GM12865 (cell line): ENCODE data around the gene PITPNB.

Experiments
- DNase-seq: peaks from one replicate; pipeline ENCODE4 v3.0.0; 2010; ENCODE audit warnings: low read depth
- H3K4me3 ChIP-seq: 2 replicates; pipeline ENCODE4 v1.5.1; 2011; ENCODE audit warnings: mild to moderate bottlenecking, low read depth, low read length, control low read depth
- CTCF ChIP-seq: IDR thresholded peaks from 2 replicates; pipeline ENCODE4 v1.5.1; 2011; ENCODE audit warnings: low read length, control low read depth, low read depth, inconsistent platforms; ENCODE audit not compliant: insufficient read depth; ENCODE audit errors: missing control alignments

The PITPNB gene

GRCh38 chr22:27906241-27906640 lies 12.8 kb downstream of the PITPNB start:
- DNase-seq = no peak
- H3K4me3 ChIP-seq = no peak overlapping the region
- TF ChIP-seq CTCF = no peak

- DNase-seq = no peak
- H3K4me3 ChIP-seq = no peak overlapping the region
- no peak for TF ChIP-seq CTCF
These were observed 13.4 kb downstream of the PITPNB start for GRCh38 chr22:27905653-27906052.

- no peak for TF ChIP-seq CTCF
- peak; percentile 39 for DNase-seq
- no peak overlapping the region for H3K4me3 ChIP-seq
These were observed 15.1 kb downstream of the PITPNB start for GRCh38 chr22:27903805-27904473.

GRCh38 chr22:27900153-27900552 lies 18.9 kb downstream of the PITPNB start:
- H3K4me3 ChIP-seq = no peak overlapping the region
- no peak for TF ChIP-seq CTCF
- no peak for DNase-seq

- peak; percentile 82 for DNase-seq
- no peak for TF ChIP-seq CTCF
- H3K4me3 ChIP-seq = no peak overlapping the region
These were observed 22.8 kb downstream of the PITPNB start for GRCh38 chr22:27896245-27896644.

- peak; percentile 87 for DNase-seq
- no peak for TF ChIP-seq CTCF
- no peak overlapping the region for H3K4me3 ChIP-seq
These were observed 23.5 kb downstream of the PITPNB start for GRCh38 chr22:27895600-27895999.

GRCh38 chr22:27892811-27893210 lies 26.2 kb downstream of the PITPNB start:
- no peak for DNase-seq
- no peak for TF ChIP-seq CTCF
- H3K4me3 ChIP-seq = no peak overlapping the region
